NCI-H128 (cell line): Measurements from ENCODE around the gene ARV1.
"Not testable (repeated sequence)": the region's sequence is repeated elsewhere in the genome, so short reads cannot be mapped to it uniquely, and the experiment has no call there.

Experiments used
- DNase-seq: peaks from one replicate; lab custom pipeline; 2025; ENCODE audit not compliant: unreplicated experiment; lab: John Stamatoyannopoulos, UW

The ARV1 gene

GRCh38 chr1:231016966-231017365 lies 38.1 kb downstream of the ARV1 start:
- no peak for DNase-seq

- DNase-seq = no peak
Observed at GRCh38 chr1:231019711-231020110, 40.8 kb downstream of the ARV1 start.

GRCh38 chr1:231020139-231020601 lies 41.3 kb downstream of the ARV1 start:
- no peak for DNase-seq

- DNase-seq = no peak
Observed at GRCh38 chr1:231020816-231021215, 41.9 kb downstream of the ARV1 start.

- DNase-seq = no peak
Observed at GRCh38 chr1:231021540-231022031, 42.7 kb downstream of the ARV1 start.

GRCh38 chr1:231022543-231022942 lies 43.6 kb downstream of the ARV1 start:
- not testable (repeated sequence) for DNase-seq

- DNase-seq = no peak
Observed at GRCh38 chr1:231023150-231023549, 44.3 kb downstream of the ARV1 start.

- no peak for DNase-seq
Observed at GRCh38 chr1:231026576-231026975, 47.7 kb downstream of the ARV1 start.

- DNase-seq = no peak
Observed at GRCh38 chr1:231027136-231027925, 48.4 kb downstream of the ARV1 start.

GRCh38 chr1:231027971-231028370 lies 49.1 kb downstream of the ARV1 start:
- no peak for DNase-seq

- no peak for DNase-seq
Observed at GRCh38 chr1:231028682-231029081, 49.8 kb downstream of the ARV1 start.

GRCh38 chr1:231029247-231029646 lies 50.4 kb downstream of the ARV1 start:
- DNase-seq = not testable (repeated sequence)

GRCh38 chr1:231029841-231030240 lies 50.9 kb downstream of the ARV1 start:
- DNase-seq = no peak

GRCh38 chr1:231032963-231033362 lies 54.1 kb downstream of the ARV1 start:
- no peak for DNase-seq

- no peak for DNase-seq
Observed at GRCh38 chr1:231035799-231036198, 56.9 kb downstream of the ARV1 start.

- no peak for DNase-seq
Observed at GRCh38 chr1:231036416-231036815, 57.5 kb downstream of the ARV1 start.

- no peak for DNase-seq
Observed at GRCh38 chr1:231037585-231038517, 59.0 kb downstream of the ARV1 start.

- DNase-seq = no peak
Observed at GRCh38 chr1:231039161-231040018, 60.5 kb downstream of the ARV1 start.

GRCh38 chr1:231040019-231040799 lies 61.3 kb downstream of the ARV1 start, which contains the start of gene FAM89A:
Gene FAM89A (minus strand): TSS chr1:231040254. CDS start chr1:231040211, 43 bp downstream.
- DNase-seq = no peak
